Uterus (tissue), 2 donors: ENCODE data around the gene PLCG2.

Source experiments
- POLR2A ChIP-seq, 2 donors: fragments of 450-650 bp; IDR thresholded peaks; one replicate each; pipeline ENCODE4 v1.6.1; 2016; ENCODE audit warnings: antibody characterized with exemption in 2 of 2, mild to moderate bottlenecking in 1 of 2, moderate library complexity in 1 of 2
- TF ChIP-seq, protein P1 (sequence below), 4 experiments: fragments of 200-600 bp in 2 of 4; fragments of 450-650 bp in 2 of 4; sonication (generic) in 2 of 4; IDR thresholded peaks; one replicate each; pipeline ENCODE4 v1.5.1; 2016 to 2019; ENCODE audit warnings: antibody characterized with exemption in 4 of 4, mild to moderate bottlenecking in 2 of 4, moderate library complexity in 1 of 4

DNA sequence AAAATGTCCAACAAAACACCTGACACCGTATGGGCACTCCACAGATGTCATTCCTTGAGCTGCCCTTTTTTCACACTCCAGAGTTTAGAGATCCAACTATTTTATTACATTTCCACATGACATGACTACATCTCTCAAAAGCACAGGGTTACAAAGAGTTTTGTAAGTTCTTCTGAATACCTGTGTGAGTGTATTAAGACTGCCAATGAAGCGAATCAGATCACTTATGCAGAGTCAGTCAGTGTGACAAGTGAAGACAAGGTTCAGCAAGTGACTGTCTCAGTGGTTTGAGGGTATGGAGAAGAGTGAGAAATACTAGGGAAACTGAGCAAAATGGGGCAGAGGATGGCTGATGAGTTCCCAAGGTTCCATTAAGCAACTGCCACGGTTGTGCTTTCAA is 223.7 kb downstream of the PLCG2 start:
- TF ChIP-seq, protein P1, sequence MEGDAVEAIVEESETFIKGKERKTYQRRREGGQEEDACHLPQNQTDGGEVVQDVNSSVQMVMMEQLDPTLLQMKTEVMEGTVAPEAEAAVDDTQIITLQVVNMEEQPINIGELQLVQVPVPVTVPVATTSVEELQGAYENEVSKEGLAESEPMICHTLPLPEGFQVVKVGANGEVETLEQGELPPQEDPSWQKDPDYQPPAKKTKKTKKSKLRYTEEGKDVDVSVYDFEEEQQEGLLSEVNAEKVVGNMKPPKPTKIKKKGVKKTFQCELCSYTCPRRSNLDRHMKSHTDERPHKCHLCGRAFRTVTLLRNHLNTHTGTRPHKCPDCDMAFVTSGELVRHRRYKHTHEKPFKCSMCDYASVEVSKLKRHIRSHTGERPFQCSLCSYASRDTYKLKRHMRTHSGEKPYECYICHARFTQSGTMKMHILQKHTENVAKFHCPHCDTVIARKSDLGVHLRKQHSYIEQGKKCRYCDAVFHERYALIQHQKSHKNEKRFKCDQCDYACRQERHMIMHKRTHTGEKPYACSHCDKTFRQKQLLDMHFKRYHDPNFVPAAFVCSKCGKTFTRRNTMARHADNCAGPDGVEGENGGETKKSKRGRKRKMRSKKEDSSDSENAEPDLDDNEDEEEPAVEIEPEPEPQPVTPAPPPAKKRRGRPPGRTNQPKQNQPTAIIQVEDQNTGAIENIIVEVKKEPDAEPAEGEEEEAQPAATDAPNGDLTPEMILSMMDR (IDR thresholded peaks at IDR 0.05), result no peak
- no peak for TF ChIP-seq POLR2A (IDR thresholded peaks at IDR 0.05)
